GM12872 (cell line): ENCODE measurements around the gene FBXO33.
A peak's percentile ranks its signal among the peaks of the same experiment; 100 is the strongest.

ENCODE experiments used
- TF ChIP-seq, protein P1 (sequence below): IDR thresholded peaks from 3 replicates; pipeline ENCODE4 v1.5.1; 2011; ENCODE audit warnings: low read depth, mild to moderate bottlenecking, low read length, moderate library complexity; ENCODE audit not compliant: insufficient read depth

The FBXO33 gene, protein sequence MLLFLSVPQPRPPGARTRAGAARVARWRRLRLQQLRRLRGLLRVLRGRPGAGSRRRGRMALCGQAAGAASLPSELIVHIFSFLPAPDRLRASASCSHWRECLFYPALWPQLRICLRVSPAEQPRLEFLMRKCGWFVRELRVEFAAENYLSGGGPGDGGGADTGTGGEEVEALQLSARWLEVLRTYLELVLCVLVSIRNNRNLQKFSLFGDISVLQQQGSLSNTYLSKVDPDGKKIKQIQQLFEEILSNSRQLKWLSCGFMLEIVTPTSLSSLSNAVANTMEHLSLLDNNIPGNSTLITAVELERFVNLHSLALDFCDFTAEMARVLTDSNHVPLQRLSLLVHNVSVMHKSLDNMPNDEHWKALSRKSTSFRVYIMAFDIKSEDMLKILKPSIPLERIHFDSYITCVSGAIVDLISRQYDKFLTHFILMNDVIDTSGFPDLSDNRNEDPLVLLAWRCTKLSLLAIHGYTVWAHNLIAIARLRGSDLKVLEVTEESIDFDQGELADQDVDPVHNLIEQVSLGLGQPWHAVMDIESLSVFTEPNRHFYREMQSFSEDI

DNA sequence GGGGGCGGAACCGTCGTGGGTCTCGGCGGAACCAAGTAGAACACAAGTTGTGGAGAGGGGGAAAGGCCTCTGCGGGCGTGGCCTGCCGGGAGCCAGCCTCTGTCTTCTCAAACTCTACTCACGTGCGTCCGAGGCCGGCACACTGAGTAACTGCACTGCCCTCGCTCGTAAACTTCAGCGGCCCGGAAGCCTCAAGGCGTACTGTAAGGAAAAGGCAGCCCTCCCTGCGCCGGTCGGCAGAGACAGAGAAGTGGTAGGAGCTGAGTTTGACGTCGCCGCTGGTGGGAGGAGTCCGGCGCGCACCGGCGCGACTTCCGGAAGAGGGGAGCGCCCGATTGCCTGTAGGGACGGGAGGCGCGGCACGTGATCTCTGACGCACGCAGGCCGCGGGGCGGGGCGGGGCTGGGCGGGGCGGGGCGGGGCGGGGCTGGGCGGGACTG, at the start of gene FBXO33:
FBXO33 (minus strand) TSS at position 255 of the 440 bp plus-strand sequence. CDS start 271 bp downstream, outside the sequence.
- TF ChIP-seq, protein P1, sequence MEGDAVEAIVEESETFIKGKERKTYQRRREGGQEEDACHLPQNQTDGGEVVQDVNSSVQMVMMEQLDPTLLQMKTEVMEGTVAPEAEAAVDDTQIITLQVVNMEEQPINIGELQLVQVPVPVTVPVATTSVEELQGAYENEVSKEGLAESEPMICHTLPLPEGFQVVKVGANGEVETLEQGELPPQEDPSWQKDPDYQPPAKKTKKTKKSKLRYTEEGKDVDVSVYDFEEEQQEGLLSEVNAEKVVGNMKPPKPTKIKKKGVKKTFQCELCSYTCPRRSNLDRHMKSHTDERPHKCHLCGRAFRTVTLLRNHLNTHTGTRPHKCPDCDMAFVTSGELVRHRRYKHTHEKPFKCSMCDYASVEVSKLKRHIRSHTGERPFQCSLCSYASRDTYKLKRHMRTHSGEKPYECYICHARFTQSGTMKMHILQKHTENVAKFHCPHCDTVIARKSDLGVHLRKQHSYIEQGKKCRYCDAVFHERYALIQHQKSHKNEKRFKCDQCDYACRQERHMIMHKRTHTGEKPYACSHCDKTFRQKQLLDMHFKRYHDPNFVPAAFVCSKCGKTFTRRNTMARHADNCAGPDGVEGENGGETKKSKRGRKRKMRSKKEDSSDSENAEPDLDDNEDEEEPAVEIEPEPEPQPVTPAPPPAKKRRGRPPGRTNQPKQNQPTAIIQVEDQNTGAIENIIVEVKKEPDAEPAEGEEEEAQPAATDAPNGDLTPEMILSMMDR, result no peak

DNA sequence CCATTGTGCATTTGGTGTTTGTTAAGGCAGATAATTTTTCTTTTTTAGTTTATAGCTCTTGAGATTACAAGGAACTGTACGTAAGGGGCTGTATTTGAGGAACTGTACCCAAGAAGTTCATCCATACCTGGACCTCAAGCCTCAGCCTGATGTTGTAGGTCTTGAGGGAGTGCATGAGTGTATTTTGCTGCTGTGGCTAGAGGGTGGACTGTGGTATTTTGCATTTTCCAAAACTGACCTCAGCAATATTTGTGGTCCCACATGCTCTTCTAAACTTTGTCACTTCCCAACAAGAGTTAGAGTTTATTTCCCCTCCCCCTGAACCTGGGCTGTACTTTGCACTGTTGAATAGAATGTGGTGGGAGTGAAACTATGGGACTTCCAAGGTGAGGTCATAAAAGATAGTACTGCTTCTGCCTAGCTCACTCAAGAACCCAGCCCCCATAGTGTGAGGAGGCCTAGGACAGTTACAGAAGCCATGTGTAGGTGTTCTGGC, 42.2 kb upstream of the FBXO33 start:
- TF ChIP-seq, protein P1, result no peak

GRCh38 chr14:39472078-39472477, 39.8 kb upstream of the FBXO33 start:
- TF ChIP-seq, protein P1, result no peak

- TF ChIP-seq, protein P1, result peak; percentile 87
Observed at GRCh38 chr14:39469094-39469710, 37.0 kb upstream of the FBXO33 start.

DNA sequence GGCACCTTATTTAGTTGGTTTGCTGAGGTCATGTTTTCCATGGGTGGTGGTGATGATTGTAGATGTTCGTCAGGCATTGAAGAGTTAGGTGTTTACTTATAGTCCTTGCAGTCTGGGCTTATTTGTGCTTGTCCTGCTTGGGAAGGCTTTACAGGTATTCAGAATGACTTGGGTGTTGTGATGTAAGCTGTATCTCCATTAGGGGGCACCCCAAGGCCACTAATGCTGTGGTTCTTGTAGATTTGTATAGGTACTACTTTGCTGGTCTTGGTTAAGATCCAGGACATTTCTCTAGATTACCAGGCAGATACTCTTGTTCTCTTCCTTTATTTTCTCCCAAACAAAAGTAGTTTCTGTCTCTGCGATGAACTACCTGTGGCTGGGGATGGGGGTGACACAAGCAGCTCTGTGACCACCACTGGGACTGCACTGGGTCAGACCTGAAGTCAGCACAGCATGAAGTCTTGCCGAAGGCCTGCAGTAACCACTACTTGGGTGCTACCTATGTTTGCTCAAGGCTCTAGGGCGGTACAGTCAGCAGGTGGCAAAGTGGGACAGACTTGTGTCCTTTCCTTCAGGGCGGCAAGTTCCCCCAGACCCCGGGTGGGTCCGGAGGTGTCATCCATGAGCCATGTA, 35.8 kb upstream of the FBXO33 start:
- TF ChIP-seq, protein P1, result peak; percentile 75

DNA sequence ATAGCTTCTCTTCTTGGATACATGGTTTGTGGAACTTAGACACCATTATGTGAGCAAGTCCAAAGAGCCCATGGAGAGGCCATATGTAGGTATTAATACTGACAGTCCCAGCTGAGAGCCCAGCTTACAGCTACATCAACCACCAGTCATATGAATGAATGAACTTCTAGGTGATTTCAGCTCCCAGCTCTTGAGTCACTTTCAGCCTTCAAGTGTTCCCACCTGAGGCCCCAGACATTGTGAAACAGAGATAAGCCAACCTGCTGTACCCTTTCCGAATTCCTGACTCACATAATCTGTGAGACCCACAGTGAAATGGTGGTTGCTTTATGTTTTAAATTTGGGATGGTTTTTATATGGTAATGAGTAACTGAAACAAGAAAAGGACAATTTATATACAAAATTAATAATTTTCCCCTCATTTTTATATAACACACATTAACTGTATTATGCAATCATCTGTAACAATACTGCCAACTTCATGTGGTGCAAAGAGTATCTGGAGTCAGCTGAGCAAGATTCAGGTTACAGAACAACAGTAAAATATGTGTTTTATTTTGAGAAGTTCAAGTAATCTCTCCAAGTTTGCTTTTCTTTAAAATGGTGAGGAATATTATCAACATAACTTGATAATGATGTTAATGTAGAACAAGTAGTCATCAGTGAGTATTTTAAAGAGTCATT, 27.7 kb upstream of the FBXO33 start:
- TF ChIP-seq, protein P1, result no peak
